ENCODE measurements around the gene ACAA1.
"Not testable (repeated sequence)": the region's sequence is repeated elsewhere in the genome, so short reads cannot be mapped to it uniquely, and the experiment has no call there.

Gene ACAA1

DNA sequence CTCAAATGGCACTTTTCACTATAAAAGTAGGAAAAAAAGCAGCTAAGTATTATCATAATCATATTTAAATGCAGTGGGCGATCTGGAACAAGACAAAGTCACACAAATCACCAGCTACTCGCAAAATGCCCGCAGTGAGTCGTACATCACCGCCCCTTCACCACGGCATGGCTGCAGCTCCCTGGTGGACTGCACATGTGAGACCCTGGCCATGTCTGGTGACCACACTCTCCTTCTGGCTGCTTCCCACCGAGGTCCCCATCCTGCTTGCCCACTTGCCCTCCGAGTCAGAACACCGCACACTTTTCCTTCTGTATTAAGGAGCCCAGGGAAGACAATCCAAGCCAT lies 38.6 kb downstream of the ACAA1 start:
- no peak for DNase-seq

- no peak for DNase-seq
Observed at GRCh38 chr3:38097446-38098375, 39.2 kb downstream of the ACAA1 start.

DNA sequence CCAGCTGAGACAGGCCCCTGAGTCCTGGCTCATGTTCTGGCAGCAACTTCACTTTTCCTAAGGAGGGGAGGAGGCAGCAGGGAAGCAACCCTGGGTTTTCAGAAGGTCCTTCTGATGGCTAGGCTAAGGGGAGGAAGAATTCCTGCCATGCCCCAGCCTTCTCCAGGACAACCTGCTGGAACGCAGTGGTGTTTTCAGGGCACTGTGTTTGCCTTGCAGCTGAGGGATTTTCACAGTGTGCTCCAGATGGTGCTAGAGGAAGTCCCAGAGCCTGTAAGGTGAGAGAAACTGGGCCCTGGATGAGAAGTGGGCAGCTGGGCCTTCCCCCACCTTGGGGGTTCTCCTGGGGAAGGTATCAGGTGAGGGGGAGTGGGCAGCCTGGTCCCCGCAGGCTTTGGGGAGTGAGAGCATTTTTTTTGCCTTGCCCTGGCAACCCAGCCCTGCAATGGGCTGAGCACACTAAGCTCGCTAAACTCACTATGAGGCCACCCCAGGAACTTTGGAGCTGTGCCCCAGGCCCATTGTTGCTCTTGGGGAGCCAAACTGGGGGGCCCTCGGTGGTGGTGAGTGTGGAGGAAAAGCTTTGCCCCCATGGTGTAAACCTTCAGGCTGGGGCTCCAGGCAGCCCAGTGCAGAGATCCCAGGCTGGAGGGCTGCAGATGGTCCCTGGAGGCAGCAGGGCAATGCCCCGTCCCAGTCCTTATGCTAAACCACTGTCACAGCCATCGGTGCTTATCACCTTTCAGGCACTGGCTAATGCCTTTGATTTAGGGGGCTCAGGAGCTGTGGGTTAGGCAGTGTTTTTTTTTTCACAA lies 41.1 kb downstream of the ACAA1 start:
- DNase-seq, result no peak

GRCh38 chr3:38094999-38095398 lies 41.9 kb downstream of the ACAA1 start:
- no peak for DNase-seq

DNA sequence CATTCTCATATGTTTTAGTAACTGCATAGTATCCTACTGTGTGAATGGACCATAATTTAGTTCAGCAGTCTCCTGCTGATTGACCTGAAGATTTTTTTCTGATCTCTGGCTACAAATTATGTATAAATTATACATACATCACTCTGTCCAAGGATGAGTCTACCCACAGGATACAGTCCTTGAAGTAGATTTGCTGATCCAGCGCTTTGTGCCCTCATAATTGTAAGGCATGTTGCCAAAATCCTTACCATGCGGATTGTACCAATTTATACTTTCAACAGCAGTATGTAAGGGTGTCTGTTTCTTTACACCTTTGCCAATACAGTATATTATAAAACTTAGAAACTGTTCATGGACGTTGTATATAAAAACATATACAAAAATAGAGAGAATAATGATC lies 46.5 kb downstream of the ACAA1 start:
- DNase-seq, result no peak

DNA sequence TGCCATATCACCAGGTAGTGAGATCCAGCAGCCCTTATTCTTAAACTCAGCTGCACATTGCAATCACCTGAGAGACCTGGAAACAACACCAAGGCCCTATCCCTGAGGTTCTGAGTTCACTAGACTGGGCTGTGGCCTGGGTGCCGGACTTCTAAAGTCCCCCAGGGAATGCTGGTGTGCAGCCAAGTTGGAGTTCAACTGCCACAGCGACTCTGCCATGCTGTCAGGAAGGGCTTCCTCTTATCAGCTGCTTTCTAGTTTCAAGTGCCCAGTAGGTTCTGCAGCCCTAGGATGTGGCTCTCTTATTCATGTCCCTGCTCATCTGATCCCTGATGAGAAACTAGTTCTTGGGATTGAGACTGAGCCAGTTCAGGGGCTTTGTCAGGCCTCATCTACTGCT lies 47.8 kb downstream of the ACAA1 start:
- no peak for DNase-seq

DNA sequence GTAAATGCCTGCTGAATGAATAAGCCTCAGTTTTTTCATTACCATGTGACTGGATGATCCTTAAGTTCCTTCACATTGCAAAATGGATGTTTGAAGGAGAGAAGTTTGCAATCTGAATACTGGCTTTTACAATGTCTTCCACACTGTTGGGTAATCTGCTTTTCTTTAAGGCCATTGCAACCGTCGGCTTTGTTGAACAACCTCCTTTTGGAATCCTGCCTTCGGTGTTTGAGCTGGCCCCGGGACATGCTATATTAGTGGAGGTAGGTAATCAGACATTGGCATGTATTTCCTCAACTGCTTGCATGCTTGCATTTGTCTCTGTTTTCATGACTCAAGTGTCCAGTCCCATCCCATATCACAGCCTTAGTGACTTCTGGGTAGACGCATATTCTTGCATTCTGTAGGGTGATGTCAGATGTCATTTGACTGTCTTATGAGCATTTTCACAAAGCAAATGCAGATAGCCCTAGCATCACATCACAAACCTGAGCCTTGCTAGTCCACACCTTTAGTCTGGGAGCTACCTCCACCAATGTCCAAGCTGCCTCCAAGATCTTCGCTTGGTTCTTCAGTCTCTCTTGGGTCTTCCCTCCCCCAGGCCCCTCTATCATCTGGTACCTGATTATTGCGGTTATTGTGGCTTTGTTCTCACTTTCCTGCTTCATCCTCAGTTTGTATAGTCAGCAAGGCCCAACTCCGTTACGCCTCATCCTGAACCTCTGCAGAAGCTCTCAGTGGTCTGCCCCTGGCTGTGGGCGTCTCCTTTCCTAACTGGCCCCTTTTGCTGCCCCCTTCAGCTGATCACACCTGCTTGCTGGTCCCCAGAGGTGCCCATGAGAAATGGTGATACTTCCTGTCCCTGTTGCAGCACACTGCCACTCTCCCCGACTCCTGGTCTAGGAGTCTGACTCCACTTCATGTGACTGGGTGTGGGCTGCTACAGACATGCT lies 48.5 kb downstream of the ACAA1 start:
- DNase-seq, result no peak

DNA sequence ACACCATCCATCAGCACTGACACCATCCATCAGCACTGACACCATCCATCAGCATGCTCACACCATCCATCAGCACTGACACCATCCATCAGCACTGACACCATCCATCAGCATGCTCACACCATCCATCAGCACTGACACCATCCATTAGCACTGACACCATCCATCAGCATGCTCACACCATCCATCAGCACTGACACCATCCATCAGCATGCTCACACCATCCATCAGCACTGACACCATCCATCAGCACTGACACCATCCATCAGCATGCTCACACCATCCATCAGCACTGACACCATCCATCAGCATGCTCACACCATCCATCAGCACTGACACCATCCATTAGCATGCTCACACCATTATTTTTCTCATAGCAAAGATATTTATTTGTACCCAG lies 49.6 kb downstream of the ACAA1 start:
- not testable (repeated sequence) for DNase-seq

DNA sequence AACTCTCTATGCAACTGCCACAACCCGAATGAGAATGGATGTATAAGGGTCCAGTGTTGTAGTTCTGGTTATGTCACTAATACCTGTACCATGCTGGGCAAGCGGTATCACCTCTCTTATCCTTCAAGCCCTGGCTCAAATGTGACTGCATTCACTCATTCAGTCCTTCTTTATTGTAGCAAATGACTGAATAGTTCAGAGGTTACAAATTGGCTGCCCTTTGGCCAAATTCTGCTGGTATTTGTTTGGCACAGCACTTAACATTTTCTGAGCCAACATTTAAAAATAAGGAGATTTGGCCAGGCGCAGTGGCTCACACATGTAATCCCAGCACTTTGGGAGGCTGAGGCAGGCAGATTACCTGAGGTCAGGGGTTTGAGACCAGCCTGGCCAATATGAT lies 50.4 kb downstream of the ACAA1 start:
- DNase-seq, result no peak

- no peak for DNase-seq
Observed at GRCh38 chr3:38085943-38086324, 51.0 kb downstream of the ACAA1 start.

DNA sequence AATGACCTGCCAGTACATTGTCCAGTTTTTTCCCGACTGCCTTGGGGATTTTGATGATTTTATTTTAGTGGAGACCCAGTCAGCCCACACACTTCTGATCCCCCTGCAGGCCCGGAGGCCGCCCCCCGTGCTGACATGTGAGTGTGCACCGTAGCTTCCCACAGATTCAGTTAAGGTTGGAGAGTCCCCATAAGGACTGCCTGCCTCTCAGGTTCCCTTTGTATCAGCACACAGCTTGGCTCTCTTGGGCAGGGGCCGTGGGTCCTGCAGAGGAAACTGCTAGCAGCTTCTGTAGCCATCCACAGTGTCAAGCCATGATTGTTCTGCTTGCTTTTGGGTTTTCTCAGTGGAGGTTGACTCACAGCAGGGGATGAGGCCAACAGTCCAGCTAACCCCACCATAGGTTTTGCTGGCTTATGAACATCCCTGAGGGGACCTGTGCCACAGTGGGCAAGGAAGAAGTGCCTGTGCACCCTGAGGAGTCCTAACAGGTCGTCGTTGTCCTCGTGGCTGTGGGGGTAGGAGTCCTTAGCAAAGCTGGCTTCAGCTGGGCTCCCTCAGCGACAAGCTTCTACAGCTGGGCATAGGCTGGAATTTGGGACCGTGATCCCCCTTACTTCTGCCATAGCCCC lies 51.5 kb downstream of the ACAA1 start:
- no peak for DNase-seq

DNA sequence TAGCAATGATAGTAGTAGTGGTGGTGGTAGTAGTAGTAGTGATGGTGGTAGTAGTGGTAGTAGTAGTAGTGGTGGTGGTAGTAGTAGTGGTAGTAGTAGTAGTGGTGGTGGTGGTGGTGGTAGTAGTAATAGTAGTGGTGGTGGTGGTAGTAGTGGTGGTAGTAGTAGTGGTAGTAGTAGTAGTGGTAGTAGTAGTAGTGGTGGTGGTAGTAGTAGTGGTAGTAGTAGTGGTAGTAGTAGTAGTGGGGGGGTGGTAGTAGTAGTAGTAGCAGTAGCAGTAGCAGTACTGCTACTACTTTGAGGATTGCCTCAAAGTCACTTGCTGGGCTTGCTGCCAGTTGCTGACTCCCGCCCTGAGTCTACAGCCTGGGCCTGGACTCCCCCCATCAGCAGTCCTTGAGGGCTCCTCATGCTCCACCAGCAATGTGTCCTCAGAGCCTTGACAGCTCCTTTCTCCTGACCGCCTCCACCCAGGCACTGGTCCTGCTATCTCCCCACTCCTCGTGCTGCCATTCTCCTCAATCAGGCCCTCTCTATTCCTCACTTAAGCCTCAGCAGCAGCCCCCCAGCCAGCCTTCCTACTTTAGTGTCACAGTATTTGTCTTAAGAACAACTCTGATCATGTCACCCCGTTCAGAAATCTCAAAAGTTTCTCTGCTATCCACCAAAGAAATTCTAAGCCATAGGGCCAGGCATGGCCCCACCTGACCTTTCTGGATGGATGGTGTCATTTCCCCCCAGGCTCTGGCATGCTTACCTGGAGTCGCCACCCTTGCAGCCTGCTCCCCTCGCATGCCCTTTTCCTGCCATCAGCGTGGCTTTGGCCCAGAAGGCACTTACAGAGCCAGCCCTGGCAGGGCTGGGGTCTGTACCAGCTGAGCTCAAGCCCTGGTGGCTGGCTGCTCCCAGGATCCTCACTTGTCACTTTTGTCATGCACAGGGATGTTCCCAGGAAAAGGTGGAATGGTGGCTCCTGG lies 52.3 kb downstream of the ACAA1 start:
- DNase-seq, result no peak

DNA sequence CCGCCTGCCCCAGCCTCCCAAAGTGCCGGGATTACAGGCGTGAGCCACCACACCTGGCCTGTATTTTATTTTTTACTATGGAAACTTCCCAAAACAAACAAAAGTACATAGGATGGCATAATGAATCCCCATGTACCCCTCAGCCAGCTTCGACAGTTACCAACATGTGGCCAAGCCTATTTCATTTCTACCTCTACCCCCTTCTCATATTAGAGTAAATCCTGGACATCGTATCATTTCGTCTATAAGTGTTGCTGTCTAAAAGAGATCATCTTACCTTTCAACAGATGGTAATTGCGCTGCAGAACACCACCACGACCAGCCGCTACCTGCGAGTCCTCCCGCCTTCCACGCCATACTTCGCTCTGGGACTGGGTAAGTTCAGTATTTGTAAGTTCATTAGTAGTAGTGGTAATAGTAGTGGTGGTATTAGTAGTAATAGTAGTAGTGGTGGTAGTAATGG lies 53.0 kb downstream of the ACAA1 start:
- no peak for DNase-seq

DNA sequence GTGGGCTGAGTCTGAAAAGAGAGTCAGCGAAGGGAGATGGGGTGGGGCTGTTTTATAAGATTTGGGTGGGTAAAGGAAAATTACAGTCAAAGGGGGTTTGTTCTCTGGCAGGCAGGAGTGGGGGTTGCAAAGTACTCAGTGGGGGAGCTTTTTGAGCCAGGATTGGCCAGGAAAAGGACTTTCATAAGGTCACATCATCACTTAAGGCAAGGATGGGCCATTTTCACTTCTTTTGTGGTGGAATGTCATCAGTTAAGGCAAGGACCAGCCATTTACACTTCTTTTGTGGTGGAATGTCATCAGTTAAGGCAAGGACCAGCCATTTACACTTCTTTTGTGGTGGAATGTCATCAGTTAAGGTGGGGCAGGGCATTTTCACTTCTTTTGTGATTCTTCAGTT lies 53.7 kb downstream of the ACAA1 start:
- DNase-seq, result not testable (repeated sequence)

GRCh38 chr3:38082296-38082695 lies 54.6 kb downstream of the ACAA1 start:
- DNase-seq, result not testable (repeated sequence)

- not testable (repeated sequence) for DNase-seq
Observed at GRCh38 chr3:38077073-38077472, 59.9 kb downstream of the ACAA1 start.
